Stimulated activated naive CD8-positive, alpha-beta T cell treated with anti-CD3 and anti-CD28 coated beads, Interleukin-15, amount 100 ng/mL, for 72 hours (primary cell): ENCODE measurements around the gene BNIP5.

ENCODE experiments used
- ATAC-seq: fragments of 150-1000 bp; cut with Tn5 transposase; 2 replicates; pipeline ENCODE4 v1.10.0; 2021; ENCODE audit warnings: mild to moderate bottlenecking, moderate library complexity
- DNase-seq, 2 donors: peaks; one replicate each; pipeline ENCODE4 v3.0.0; 2021 to 2022
- H3K27ac Mint-ChIP-seq, 2 donors: one replicate each; pipeline ENCODE4 v1.8.0; 2022; ENCODE audit warnings: mild to moderate bottlenecking in 2 of 2, mixed read lengths in 2 of 2, moderate library complexity in 2 of 2
- H3K27me3 Mint-ChIP-seq: one replicate; pipeline ENCODE4 v1.8.0; 2022; ENCODE audit warnings: mixed read lengths
- H3K4me1 Mint-ChIP-seq: one replicate; pipeline ENCODE4 v1.8.0; 2022; ENCODE audit warnings: mild to moderate bottlenecking, mixed read lengths
- H3K4me3 Mint-ChIP-seq, 2 donors: one replicate each; pipeline ENCODE4 v1.8.0; 2022; ENCODE audit warnings: mild to moderate bottlenecking in 2 of 2, mixed read lengths in 2 of 2, moderate library complexity in 1 of 2
- H3K9me3 Mint-ChIP-seq, 2 donors: one replicate each; pipeline ENCODE4 v1.8.0; 2022; ENCODE audit warnings: mixed read lengths in 2 of 2

BNIP5 gene, protein sequence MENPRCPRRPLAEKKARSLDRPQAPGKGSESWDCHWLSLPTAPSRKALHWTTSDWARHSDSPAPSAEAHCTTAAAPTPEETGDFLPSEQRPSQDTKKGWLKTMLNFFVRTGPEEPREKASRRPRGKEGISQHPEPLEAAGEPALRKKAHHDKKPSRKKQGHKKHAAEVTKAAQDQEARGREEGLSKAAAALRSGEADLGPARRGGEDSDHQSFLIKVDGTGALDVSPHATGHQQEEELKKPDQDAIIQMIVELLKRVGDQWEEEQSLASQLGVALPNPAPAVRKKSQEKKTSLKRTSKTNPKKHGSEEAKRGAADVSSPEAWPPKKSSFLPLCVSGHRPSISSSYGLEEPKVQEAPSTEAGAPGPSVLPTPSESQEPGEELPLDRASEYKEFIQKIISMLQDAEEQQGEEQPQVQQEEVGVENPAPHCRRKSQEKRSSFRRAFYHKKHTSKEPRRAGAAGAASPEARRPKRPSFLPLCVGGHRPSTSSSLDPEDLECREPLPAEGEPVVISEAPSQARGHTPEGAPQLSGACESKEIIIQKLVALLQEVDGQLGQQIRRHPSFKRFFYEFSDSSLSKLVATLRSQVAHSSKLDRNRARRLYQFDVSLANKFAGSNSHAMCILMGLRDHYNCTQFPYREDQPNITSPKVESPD

DNA sequence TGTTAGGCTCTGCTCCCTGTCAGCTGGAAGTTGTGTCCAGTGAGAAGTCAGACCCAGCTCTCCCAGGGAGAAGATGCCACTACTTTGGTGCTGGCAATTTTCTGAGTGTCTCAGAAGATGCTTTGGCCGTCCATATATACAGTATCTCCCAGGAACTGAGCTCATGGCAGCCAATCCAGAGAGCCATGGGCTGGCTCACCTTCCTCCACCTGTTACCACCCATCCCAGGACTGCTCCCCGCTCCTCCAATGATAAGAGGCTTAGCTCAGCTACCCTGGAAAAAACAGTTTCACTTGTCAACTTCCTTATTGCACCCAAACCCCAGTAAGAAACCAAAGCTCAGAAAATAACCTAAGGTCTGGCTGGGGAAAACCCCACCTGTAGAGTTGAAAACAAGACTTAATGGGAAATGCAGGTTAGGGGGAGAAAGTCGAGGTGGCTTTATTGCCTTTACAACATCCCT, at the start of gene BNIP5:
TSS of gene BNIP5 (minus strand) at position 110 of the 463 bp plus-strand sequence. CDS start 6,198 bp downstream, outside the sequence.
- ATAC-seq (peak; percentile 61), DNase-seq (no peak)
- Mint-ChIP-seq H3K4me1 (peaks cover 31% of the 10 kb centered on the region), H3K9me3 (no peaks in the 10 kb centered on the region), H3K4me3 (peak within 1 kb of the TSS; percentile 2 to 40), H3K27me3 (peaks cover 48% of the 10 kb centered on the region), H3K27ac (no peak within 1 kb of the TSS)

DNA sequence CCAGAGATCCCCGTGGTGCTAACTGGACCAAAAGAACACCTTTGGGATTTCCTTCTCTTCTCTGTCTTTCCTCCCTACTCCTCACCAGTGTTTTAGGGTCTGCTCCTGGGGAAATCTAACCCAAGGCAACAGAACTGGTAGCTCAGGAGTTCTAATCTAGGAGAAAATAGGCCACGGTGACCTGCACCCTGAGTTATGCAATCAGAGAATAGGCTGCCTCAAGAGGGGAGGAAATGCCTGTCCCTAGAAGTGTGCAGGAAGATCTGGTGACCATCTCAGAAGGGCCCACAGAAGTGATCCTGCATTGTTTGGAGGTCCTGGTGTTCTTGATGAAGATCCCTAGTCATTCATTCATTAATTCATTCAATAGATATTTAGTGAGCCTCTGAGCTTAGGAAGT, 47.4 kb upstream of the BNIP5 start:
- Mint-ChIP-seq H3K4me1 (peaks cover 40% of the 10 kb centered on the region), H3K4me3 (no peak overlapping the region)
- no peak for DNase-seq

DNA sequence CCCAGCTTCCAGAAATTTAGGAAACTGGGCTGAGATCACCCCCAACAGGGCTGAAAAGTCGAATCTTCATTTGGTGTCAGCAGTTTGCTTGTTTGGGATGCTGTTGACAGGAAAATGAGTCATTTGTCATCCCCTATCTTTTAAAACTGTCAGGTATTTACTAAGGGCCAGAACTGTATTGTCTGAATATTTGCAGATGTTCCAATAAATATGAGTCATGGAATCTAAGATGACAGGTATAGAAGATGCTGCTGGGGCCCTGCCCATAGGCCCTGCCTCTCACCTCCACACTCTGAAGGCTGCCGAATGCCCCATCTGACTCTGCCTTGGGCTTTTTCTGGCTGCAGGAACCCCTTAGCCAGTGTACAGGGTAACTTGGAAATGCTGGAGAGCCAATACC, 46.9 kb upstream of the BNIP5 start:
- DNase-seq: no peak
- Mint-ChIP-seq H3K27me3 (peaks cover 30% of the 10 kb centered on the region), H3K9me3 (no peaks in the 10 kb centered on the region), H3K27ac (no peak overlapping the region), H3K4me3 (no peak overlapping the region), H3K4me1 (peaks cover 40% of the 10 kb centered on the region)
- ATAC-seq: peak; percentile 52

More for the DNA sequence above, 47.4 kb upstream of the BNIP5 start:
- H3K9me3 Mint-ChIP-seq: no peaks in the 10 kb centered on the region
- peaks cover 31% of the 10 kb centered on the region for H3K27me3 Mint-ChIP-seq
- no peak for ATAC-seq
- no peak overlapping the region for H3K27ac Mint-ChIP-seq

DNA sequence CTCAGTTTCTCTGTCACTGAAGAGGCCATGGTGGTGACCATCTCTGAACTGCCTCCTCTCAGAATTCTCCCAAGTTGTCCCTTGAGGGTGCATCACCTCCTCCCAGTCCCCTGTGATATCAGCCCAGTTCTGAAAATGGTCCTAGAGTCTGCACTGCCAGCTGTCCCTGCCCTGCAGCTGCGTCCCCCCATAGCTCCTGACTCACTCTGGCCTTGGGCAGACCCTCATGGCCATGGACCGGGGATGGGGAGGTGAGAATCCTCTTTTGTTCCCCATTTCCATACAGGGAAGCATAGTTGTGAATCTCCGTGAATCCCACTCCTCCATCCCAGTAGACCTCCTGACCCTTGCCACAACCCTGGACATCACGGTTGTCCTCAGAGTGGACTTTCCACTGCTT, 46.3 kb upstream of the BNIP5 start:
- Mint-ChIP-seq H3K4me1 (peaks cover 34% of the 10 kb centered on the region), H3K9me3 (no peaks in the 10 kb centered on the region), H3K27ac (peak overlapping the region in 1 of 2 donors; percentile 49), H3K4me3 (no peak overlapping the region), H3K27me3 (peaks cover 24% of the 10 kb centered on the region)
- DNase-seq (no peak), ATAC-seq (no peak)

DNA sequence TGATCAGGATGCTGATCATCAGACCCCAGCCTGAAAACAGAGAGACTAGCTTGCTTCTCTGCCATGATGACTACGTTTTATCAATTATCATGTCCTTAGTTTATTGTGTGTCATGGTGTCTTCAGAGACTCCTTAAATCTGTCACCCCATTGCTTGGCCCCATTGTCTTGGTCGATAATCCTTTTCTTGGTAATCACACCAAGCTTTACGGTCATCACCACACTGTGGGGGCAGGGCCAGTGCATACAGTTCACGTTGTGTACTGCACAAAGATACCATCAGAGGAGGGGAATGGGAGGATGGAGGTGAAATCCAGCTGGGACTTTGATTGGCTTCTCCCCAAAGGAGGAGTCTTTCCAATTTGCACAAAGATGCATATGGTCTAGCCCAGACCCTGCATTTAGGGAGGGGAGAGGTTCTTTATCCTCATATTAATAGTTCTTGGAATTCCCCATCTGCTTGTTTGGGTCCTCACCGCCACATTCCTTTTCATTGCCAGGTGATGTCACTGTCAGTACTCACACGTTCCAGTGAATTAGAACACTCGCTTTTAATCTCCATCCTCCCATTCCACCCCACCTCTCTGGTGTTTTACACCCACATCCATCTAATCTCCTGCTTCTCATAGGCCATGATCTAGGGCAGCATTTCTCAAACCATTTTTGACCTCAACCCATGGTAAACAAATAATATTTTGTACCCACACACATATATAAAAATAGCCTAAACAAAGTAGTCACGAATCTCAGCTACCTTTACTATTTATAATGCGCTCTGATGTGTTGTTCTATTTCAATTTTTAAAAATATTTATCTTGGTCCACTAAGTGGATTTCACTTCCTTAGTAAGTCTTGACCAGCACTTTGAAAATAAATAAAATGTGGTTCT, 45.1 kb upstream of the BNIP5 start:
- peaks cover 21% of the 10 kb centered on the region for H3K4me1 Mint-ChIP-seq
- no peaks in the 10 kb centered on the region for H3K9me3 Mint-ChIP-seq
- no peak overlapping the region for H3K27ac Mint-ChIP-seq
- H3K27me3 Mint-ChIP-seq: peaks cover 13% of the 10 kb centered on the region
- ATAC-seq (no peak), DNase-seq (no peak)
- no peak overlapping the region for H3K4me3 Mint-ChIP-seq

DNA sequence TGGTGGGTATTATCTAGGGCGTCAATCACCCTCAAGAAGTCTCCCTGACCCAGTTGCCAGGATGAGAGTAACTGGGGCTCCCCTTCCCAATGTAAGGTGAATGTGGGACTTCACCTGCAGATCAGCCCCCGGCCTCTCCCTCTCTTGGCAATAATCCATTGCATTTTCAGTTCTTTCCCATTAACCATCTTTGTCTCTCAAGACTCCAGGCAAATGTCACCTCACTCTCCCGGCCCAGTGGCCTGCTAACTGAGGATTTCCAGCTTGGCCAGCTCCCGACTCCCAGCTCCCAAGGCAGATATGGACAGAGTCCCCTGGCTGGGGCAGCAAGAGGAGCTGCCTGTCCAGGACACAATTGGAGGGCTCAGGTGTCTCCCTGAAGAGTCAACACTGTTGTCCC, 43.5 kb upstream of the BNIP5 start:
- H3K27me3 Mint-ChIP-seq: no peaks in the 10 kb centered on the region
- H3K9me3 Mint-ChIP-seq: no peaks in the 10 kb centered on the region
- H3K4me1 Mint-ChIP-seq: peaks cover 8% of the 10 kb centered on the region
- peak overlapping the region in 1 of 2 donors; percentile 56 for H3K27ac Mint-ChIP-seq
- ATAC-seq (no peak), DNase-seq (no peak)
- H3K4me3 Mint-ChIP-seq: no peak overlapping the region

DNA sequence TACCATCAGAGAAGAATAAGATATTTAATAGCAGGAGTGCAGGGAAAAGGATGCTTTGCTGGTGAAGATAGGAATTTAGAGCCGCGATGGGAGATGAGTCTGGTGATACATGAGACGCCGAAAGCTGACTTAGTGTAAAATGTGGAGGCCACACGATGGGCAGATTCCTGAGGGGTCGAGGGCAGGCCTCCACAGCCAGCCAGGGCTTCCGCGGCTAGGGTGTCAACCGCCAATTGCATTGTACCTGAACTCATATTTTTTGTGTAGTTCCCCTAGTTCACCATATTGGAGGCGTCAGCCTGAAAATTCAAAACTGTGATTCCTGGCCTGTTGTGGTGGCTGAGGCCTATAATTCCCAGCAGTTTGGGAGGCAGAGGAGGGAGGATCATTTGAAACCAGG, 42.2 kb upstream of the BNIP5 start:
- no peak overlapping the region for H3K4me3 Mint-ChIP-seq
- no peaks in the 10 kb centered on the region for H3K27me3 Mint-ChIP-seq
- no peak overlapping the region for H3K27ac Mint-ChIP-seq
- no peak for ATAC-seq
- H3K9me3 Mint-ChIP-seq: no peaks in the 10 kb centered on the region
- DNase-seq: no peak
- peaks cover 5% of the 10 kb centered on the region for H3K4me1 Mint-ChIP-seq

DNA sequence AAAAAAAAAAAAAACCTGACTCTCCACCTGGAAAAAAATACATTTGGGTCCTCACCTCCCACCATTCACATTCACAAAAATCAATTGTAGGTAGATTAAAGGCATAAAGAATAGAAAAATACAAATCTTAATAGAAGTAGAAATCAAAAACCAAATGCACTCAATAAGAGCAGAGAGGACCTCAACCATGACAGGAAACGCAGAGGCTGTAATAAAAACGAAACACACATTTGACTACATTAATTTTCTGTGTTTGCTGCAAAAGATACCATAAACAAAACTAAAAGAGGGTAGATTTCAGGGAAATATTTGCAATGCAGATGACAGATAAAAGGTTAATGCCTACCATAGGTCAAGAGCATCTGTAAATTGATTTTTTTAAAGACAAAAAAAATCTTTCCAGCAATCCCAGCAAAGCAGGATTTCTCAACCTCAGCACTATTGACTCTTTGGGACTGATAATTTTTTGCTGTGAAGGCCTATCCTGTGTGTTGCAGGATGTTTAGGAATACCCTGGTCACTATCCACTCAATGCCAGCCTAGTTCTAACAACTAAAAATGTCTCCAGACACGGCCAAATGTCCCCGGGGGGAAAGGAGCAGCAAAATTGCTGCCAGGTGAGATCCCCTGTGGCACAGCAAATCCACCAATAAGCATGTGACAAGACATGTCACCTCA, 41.7 kb upstream of the BNIP5 start:
- DNase-seq: no peak
- Mint-ChIP-seq H3K4me1 (no peaks in the 10 kb centered on the region), H3K4me3 (no peak overlapping the region), H3K27me3 (no peaks in the 10 kb centered on the region), H3K27ac (peak overlapping the region in 1 of 2 donors; percentile 1), H3K9me3 (no peaks in the 10 kb centered on the region)
- ATAC-seq: no peak

DNA sequence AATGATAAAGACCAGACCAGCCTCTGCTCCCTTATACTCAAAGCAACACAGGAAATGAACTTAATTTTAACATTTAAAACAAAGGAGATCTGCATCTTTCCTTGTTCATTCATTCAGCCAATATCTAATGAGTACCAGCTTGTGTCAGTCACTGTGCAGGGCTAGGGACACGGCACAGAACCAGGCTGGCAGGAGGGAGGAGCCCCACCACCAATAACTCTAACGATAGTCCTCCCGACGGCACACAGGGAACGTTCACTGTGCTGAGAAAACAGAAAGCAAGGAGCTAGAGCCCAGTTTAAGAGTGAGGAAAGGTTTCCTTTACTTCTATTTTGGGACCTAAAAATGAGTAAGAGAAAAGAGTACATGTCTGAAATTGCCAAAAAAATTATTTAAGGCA, 40.9 kb upstream of the BNIP5 start:
- Mint-ChIP-seq H3K27ac (no peak overlapping the region), H3K4me3 (no peak overlapping the region), H3K27me3 (no peaks in the 10 kb centered on the region)

DNA sequence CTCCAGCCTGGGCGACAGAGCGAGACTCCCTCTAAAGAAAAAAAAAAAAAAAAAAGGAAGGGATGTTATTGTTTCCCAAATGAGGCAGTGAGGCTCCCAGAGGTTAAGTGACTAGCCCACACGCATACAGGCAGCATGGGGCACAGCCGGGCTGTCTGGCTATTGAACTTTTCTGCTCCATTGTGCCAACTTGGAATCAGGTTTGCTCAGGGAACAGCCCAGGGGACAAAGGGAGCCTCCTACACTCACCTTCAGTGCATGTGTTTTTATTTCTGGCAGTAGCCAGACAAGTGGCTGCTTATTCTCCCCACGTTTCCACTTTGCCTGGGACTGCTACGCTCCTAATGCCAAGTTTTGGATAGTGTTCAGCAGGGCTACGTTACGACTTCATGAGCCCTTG, 40.1 kb upstream of the BNIP5 start:
- Mint-ChIP-seq H3K4me3 (no peak overlapping the region), H3K4me1 (no peaks in the 10 kb centered on the region), H3K9me3 (no peaks in the 10 kb centered on the region), H3K27ac (no peak overlapping the region), H3K27me3 (no peaks in the 10 kb centered on the region)
- ATAC-seq: no peak
- DNase-seq: no peak

More for the DNA sequence above, 40.9 kb upstream of the BNIP5 start:
- no peaks in the 10 kb centered on the region for H3K4me1 Mint-ChIP-seq
- ATAC-seq: no peak
- DNase-seq: no peak
- H3K9me3 Mint-ChIP-seq: no peaks in the 10 kb centered on the region

DNA sequence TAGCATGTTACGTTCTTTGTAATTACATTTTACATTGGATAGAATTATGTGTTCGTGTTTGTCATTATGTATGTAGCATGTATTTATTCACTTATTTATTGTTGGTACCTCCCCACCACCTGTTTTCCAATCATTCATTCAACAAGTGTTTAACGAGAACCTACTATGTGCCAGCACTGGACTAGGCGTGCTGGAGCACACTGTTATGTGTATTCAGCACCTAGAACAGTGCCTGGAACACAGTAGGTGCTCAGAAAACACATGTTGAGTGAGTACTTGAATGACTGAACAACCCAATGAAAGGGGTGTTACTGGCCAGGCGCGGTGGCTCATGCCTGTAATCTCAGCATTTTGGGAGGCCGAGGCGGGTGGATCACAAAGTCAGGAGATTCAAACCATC, 39.5 kb upstream of the BNIP5 start:
- no peak overlapping the region for H3K27ac Mint-ChIP-seq
- H3K4me1 Mint-ChIP-seq: no peaks in the 10 kb centered on the region
- DNase-seq: no peak
- H3K4me3 Mint-ChIP-seq: no peak overlapping the region
- H3K9me3 Mint-ChIP-seq: no peaks in the 10 kb centered on the region
- H3K27me3 Mint-ChIP-seq: no peaks in the 10 kb centered on the region
- no peak for ATAC-seq

DNA sequence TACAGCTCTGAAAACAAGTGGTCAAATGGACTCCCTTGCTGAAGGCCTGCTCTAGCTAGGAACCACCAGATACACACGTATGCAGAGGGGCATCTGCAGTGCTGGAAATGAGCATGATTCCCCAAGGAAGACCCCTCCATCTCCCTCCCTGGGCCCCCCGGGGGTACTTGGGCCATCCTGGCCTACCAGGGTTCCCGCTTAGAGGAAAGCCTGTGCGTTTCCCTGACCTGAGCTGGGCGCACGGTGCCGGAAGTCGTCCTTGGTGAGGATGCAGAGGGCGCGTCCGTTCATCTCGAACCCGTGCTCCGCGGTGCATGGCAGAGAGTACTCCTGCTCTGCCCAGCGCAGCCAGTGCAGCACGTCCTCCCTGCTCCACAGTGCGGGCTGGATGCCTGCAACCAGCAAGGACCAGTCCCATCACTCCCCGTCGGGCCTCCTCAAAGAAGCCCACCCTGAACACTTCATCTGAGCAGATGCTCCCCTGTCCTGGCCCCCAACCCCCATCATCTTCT, 39.0 kb upstream of the BNIP5 start:
- no peaks in the 10 kb centered on the region for H3K27me3 Mint-ChIP-seq
- no peak for ATAC-seq
- no peak overlapping the region for H3K4me3 Mint-ChIP-seq
- no peaks in the 10 kb centered on the region for H3K9me3 Mint-ChIP-seq
- H3K27ac Mint-ChIP-seq: no peak overlapping the region
- DNase-seq: no peak
- no peaks in the 10 kb centered on the region for H3K4me1 Mint-ChIP-seq

DNA sequence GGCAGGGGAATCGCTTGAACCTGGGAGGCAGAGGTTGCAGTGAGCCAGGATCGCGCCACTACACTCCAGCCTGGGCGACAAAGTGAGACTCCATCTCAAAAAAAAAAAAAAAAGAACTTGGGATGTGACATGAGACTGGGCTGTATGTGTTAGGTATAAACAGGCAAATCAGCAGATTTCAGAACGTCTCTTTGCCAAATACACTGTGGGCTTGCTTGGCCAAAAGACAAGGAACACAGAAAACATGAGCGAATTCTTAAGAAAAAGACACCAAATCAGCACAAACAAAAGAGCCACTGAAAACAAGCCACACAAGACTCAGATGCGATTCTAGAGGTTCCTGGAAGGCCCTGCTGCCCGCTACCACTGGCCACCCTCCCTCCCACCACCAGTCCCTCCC, 38.3 kb upstream of the BNIP5 start:
- Mint-ChIP-seq H3K9me3 (no peaks in the 10 kb centered on the region), H3K27me3 (no peaks in the 10 kb centered on the region), H3K4me3 (no peak overlapping the region), H3K27ac (no peak overlapping the region), H3K4me1 (no peaks in the 10 kb centered on the region)
- ATAC-seq: no peak
- no peak for DNase-seq

DNA sequence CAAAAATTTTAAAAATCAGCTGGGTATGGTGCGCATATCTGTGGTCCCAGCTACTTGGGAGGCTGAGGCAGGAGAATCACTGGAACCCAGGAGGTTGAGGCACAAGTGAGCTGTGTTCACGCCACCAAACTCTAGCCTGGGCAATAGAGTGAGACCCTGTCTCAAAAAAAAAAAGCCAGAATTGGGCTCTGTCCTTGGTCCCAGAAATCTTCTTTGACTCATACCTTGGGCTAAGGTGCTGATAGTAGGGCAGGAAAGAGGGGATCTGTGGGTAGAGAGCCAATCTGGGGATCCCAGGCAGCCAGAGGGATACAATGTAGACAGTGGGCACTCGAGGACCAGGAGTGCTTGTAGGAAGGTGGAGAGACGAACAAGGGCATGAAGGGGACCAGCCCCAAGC, 37.5 kb upstream of the BNIP5 start:
- H3K4me1 Mint-ChIP-seq: no peaks in the 10 kb centered on the region
- DNase-seq: no peak
- H3K9me3 Mint-ChIP-seq: no peaks in the 10 kb centered on the region
- H3K27ac Mint-ChIP-seq: no peak overlapping the region
- no peak overlapping the region for H3K4me3 Mint-ChIP-seq
- H3K27me3 Mint-ChIP-seq: no peaks in the 10 kb centered on the region
- ATAC-seq: no peak
